DOHH2 (cell line): Measurements from ENCODE around the gene TAPBP.

Source experiments
- EZH2phosphoT487 ChIP-seq: fragments of 200-600 bp; sonication (generic); IDR thresholded peaks from 2 replicates; pipeline ENCODE4 v1.6.1; 2017; ENCODE audit warnings: borderline replicate concordance, mild to moderate bottlenecking, antibody characterized with exemption, low read length, moderate library complexity, mixed read lengths
- TF ChIP-seq, protein P1 (sequence below): fragments of 200-600 bp; sonication (generic); IDR thresholded peaks from one replicate; pipeline ENCODE4 v1.5.1; 2014; ENCODE audit warnings: antibody characterized with exemption, mild to moderate bottlenecking, low read depth, low read length; ENCODE audit not compliant: poor library complexity, severe bottlenecking

GRCh38 chr6:33339193-33339592, 25.3 kb upstream of the TAPBP start:
- TF ChIP-seq, protein P1, sequence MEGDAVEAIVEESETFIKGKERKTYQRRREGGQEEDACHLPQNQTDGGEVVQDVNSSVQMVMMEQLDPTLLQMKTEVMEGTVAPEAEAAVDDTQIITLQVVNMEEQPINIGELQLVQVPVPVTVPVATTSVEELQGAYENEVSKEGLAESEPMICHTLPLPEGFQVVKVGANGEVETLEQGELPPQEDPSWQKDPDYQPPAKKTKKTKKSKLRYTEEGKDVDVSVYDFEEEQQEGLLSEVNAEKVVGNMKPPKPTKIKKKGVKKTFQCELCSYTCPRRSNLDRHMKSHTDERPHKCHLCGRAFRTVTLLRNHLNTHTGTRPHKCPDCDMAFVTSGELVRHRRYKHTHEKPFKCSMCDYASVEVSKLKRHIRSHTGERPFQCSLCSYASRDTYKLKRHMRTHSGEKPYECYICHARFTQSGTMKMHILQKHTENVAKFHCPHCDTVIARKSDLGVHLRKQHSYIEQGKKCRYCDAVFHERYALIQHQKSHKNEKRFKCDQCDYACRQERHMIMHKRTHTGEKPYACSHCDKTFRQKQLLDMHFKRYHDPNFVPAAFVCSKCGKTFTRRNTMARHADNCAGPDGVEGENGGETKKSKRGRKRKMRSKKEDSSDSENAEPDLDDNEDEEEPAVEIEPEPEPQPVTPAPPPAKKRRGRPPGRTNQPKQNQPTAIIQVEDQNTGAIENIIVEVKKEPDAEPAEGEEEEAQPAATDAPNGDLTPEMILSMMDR = no peak
- TF ChIP-seq EZH2phosphoT487 = no peak
